ENCODE data around the gene SARDH. TPM values are rescaled to one million over a fixed set of nuclear protein-coding genes. Genes with fewer than 3 reads are reported as not detected.

SARDH gene
- total and polyA plus RNA-seq, 2 of the 8 experiments (the other 6 are each of a cell fraction or from before 2014, with no cell fraction given) = 6.4 to 7.4 TPM

- Histone ChIP-seq H3K4me2 (ENCODE audit: insufficient read depth in 1 of 2, low read depth in 2 of 2, low read length in 2 of 2) (no peak overlapping the region), H3K4me3 (ENCODE audit: extremely low read depth in 1 of 4, insufficient read depth in 2 of 4, low read depth in 3 of 4, low read length in 4 of 4) (no peak overlapping the region), H2BK15ac (ENCODE audit: low read length) (no peak overlapping the region), H4K8ac (ENCODE audit: extremely low read depth, insufficient read depth, low read length) (peak overlapping the region; percentile 14; the same call in 1 of the 2 replicates), H3K56ac (replicated peaks; ENCODE audit: insufficient read length, low read depth, low read length) (no peak overlapping the region), H2AK5ac (ENCODE audit: low read depth, low read length) (no peak overlapping the region), H4K91ac (replicated peaks; ENCODE audit: insufficient read length, low read length) (no peak overlapping the region), H4K20me1 (replicated peaks in 1 of 2; ENCODE audit: control insufficient read depth in 1 of 2, insufficient read depth in 2 of 2, low read length in 2 of 2) (no peaks in the 10 kb centered on the region), H3K9me3 (ENCODE audit: insufficient read depth in 2 of 2, low read depth in 1 of 2, low read length in 1 of 2) (no peaks in the 10 kb centered on the region), H3K79me2 (ENCODE audit: control insufficient read depth in 1 of 2, insufficient read depth in 2 of 2, low read length in 2 of 2) (no peaks in the 10 kb centered on the region), H3K36me3 (ENCODE audit: control insufficient read depth in 2 of 4, insufficient read depth in 4 of 4, low read length in 3 of 4) (no peaks in the 10 kb centered on the region), H3K23me2 (ENCODE audit: low read depth, low read length) (no peaks in the 10 kb centered on the region), H4K5ac (ENCODE audit: insufficient read length, low read depth, low read length) (no peak overlapping the region), H3K27ac (ENCODE audit: low read depth, low read length) (no peak overlapping the region), H2AFZ (ENCODE audit: low read length) (no peak overlapping the region), H2BK5ac (ENCODE audit: low read depth, low read length) (no peak overlapping the region), H3K4me1 (replicated peaks in 1 of 4; ENCODE audit: control insufficient read depth in 3 of 4, insufficient read depth in 4 of 4, low read length in 3 of 4) (no peaks in the 10 kb centered on the region; a peak in 1 of 7 replicates), H3K14ac (ENCODE audit: insufficient read length) (no peak overlapping the region), H2BK120ac (replicated peaks; ENCODE audit: low read depth, low read length) (no peak overlapping the region), H3K18ac (ENCODE audit: extremely low read depth, low read length) (no peak overlapping the region), H3K4ac (replicated peaks; ENCODE audit: insufficient read length, low read depth, low read length) (no peak overlapping the region), H3K23ac (ENCODE audit: insufficient read length) (no peak overlapping the region), H3K9ac (replicated peaks in 1 of 4; ENCODE audit: extremely low read depth in 1 of 4, low read depth in 3 of 4, low read length in 3 of 4) (no peak overlapping the region), H2BK12ac (ENCODE audit: low read depth, low read length) (no peak overlapping the region), H2BK20ac (ENCODE audit: low read length) (no peak overlapping the region), H3K79me1 (ENCODE audit: low read depth, low read length) (no peaks in the 10 kb centered on the region), H3K27me3 (replicated peaks in 1 of 4; ENCODE audit: control insufficient read depth in 3 of 4, extremely low read depth in 1 of 4, insufficient read depth in 3 of 4, low read length in 3 of 4) (no peaks in the 10 kb centered on the region)
- FAIRE-seq = no peak
- WGBS, 2 experiments (ENCODE audit: extremely low coverage in 1 of 2, insufficient coverage in 1 of 2, insufficient read length in 1 of 2, insufficient replicate concordance in 2 of 2, low coverage in 1 of 2, low lambda C conversion rate in 2 of 2, missing lambda C conversion rate in 1 of 2) = 90% methylated on average over 13 of the region's 17 CpGs; no CpG with 5 or more reads in 1 of the 2 experiments
- ChIA-PET POLR2A (ENCODE audit: partially characterized antibody) (no interaction called here), CTCF (ENCODE audit: partially characterized antibody) (interaction anchor here (0.9 to 1.2 kb wide), 3 partner anchors 16 to 156 kb away, joined by 3 to 5 read pairs (median 4); no protein-coding TSS in a partner anchor)
- no peak for DNase-seq (ENCODE audit: low read depth in 1 of 2, low spot score in 2 of 2)
- no peak for TF ChIP-seq BRCA1 (IDR thresholded peaks at IDR 0.05; ENCODE audit: low read depth, low read length)
- no peak for TF ChIP-seq SAP30 (IDR thresholded peaks at IDR 0.05; ENCODE audit: insufficient read depth, insufficient replicate concordance, low read length)
- TF ChIP-seq TEAD4 (IDR thresholded peaks at IDR 0.05; ENCODE audit: low read depth, low read length) = no peak
- no peak for TF ChIP-seq ASH2L (IDR thresholded peaks at IDR 0.05; ENCODE audit: low read length)
These were observed 53.2 kb downstream of the SARDH start for GRCh38 chr9:133684936-133685361.
